Anterior cingulate cortex (tissue), 58 donors: Measurements from ENCODE around the gene SUCLG1.
"Not testable (repeated sequence)": the region's sequence is repeated elsewhere in the genome, so short reads cannot be mapped to it uniquely, and the experiment has no call there.

ENCODE experiments used
- DNase-seq, 58 donors: peaks; one replicate each; lab custom pipeline; 2025; lab: John Stamatoyannopoulos, UW

The SUCLG1 gene

DNA sequence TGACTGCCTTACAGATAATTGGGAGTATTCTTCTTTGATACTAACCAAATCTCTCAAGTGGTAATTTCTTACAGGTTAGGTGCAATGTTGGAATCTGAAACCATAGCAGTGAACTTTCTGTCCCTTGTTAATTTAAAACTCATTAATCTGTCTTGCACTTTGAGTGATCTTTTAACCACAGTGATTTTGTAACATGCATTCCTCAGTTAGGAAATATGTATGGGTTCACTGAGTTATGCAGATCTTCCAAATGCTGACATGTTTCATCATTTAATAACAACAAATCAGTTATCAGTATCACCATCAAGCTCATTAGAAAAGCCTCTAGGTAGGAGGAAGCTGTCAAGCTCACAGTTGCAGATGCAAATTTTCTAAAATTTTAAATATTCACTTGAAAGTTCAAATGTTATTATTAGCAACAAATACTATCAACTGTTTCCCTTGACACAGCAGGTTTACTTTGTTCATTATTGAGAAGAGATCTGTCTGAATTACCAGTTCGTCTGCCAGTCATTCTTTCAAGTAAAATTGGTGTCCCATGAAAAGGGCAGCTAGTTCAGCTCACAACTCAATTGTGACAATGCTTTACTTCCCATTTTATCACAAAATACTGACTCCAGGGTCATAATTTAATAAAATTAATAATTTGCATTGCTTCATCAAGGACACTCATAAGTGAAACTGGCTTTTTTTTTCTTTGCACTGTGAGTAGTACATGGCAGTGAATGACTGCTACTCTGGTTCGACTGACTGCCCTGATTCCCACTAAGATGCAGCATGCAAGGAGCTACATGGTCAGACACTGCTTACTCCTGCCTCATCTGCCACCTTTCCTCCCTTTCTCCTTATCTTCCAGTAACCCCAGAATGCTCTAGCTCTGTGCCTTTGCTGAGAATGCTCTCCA, 31.6 kb downstream of the SUCLG1 start:
- DNase-seq = no peak

- DNase-seq = no peak
Observed at GRCh38 chr2:84425310-84425709, 33.8 kb downstream of the SUCLG1 start.

- DNase-seq = no peak
Observed at GRCh38 chr2:84424152-84424551, 34.9 kb downstream of the SUCLG1 start.

DNA sequence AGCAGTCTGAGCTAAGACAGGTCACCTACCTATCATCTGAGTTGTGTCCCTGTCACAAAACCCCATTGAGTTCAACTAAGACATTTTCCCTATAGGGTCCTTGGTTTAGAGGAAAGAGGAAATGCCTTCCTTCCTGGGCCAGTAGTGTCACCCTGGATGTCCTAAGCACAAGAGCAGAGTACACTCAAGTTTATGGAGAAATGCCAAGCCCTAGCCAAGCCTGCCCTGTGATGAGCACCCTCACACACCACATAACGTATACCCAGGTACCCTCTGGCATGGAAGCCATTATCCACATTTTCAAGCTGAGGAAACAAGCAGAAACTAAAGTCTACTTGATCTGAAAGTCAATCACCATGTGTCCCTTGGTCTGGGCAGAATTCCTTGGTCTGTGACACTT, 37.3 kb downstream of the SUCLG1 start:
- no peak for DNase-seq

GRCh38 chr2:84421197-84421596, 37.9 kb downstream of the SUCLG1 start:
- no peak for DNase-seq

DNA sequence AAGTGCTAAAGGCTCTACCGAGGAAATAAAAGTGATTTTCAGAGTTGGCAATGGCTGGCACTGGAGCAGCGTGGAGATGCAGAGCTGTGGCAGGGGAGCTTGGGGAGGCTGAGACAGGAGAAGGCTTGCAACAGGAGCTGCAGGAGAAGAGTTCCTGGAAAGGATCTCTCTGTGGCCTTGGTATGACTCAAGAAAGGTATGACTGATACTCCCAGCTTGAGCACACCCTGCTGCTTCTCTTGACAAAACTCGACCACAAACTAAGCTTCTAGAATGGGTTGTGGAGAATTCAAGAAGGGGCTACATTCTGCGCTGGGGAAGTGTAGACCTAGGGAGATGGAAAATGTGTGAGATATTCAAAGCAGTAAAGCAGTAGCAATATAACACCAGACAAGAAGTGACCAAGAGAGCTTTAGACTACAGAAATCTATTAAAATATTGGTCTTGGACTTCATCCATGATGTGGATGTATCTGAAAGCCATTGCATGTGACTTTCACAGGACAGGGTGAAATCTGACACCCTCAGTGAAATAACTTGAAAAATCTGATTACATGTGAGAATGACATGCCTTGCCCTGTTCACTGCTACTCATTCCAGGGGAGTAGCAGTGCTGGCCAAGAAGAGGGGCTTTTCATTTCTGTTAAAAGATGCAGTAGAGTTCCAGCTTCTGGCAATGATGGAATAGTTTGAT, 41.5 kb downstream of the SUCLG1 start:
- DNase-seq = no peak

GRCh38 chr2:84409531-84409930, 49.5 kb downstream of the SUCLG1 start:
- DNase-seq = no peak

DNA sequence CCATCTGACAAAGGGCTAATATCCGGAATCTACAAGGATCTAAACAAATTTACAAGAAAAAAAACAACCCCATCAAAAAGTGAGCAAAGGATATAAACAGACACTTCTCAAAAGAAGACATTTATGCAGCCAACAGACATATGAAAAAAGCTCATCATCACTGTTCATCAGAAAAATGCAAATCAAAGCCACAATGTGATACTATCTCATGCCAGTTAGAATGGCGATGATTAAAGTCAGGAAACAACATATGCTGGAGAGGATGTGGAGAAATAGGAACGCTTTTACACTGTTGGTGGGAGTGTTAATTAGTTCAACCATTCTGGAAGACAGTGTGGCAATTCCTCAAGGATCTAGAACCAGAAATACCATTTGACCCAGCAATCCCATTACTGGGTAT, 57.0 kb downstream of the SUCLG1 start:
- not testable (repeated sequence) for DNase-seq

- DNase-seq = not testable (repeated sequence)
Observed at GRCh38 chr2:84399839-84400238, 59.2 kb downstream of the SUCLG1 start.

- DNase-seq = no peak
Observed at GRCh38 chr2:84395820-84396219, 63.3 kb downstream of the SUCLG1 start.

GRCh38 chr2:84394628-84395027, 64.5 kb downstream of the SUCLG1 start:
- no peak for DNase-seq

GRCh38 chr2:84393829-84394228, 65.3 kb downstream of the SUCLG1 start:
- no peak for DNase-seq

DNA sequence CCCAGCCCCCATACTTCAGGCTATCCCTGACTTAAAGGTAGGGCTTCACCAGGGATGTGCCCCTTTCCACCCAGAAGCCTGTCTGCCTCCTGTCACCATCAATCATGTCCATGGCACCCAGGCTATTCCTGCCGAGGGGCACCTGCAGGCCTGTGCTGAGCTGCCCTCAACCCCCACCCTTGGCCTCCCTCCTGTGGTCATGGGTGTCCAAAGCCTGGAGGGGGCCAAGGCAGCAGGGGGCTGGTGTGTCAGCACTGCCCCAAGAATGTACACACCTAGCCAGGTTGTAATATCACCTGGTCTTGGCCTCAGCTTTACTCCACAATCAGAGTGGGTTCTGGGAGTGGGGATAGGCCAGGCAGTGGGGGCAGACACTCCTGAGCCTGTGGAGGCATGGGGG, 69.3 kb downstream of the SUCLG1 start:
- no peak for DNase-seq

DNA sequence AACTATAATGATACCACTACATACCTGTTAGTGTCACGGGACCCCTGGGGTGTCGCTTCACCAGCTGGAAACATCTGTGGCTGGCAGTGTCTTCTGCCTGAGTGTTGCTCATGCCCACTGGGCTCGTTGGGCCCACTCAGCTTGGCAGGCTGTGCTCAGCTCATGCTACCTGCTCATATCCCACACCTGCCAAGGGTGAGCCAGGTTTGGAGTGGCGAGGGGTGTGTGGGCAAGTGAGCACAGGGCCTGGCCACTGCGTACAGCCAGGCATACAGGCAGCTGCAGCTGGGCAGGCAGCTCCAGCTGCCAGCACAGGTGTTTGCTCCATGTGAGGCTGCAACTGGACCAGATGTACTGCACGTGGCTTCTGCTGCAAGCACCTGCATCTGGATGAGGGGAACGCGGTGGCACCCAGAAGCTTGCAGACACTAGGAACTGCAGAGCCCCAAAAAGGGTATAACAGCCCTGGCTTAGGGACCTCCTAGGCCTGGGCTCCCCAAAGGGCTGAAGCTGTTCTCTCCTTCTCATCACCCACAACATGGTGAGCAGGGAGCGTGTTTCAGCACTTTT, 70.1 kb downstream of the SUCLG1 start:
- DNase-seq = no peak

- no peak for DNase-seq
Observed at GRCh38 chr2:84388133-84388532, 70.9 kb downstream of the SUCLG1 start.

DNA sequence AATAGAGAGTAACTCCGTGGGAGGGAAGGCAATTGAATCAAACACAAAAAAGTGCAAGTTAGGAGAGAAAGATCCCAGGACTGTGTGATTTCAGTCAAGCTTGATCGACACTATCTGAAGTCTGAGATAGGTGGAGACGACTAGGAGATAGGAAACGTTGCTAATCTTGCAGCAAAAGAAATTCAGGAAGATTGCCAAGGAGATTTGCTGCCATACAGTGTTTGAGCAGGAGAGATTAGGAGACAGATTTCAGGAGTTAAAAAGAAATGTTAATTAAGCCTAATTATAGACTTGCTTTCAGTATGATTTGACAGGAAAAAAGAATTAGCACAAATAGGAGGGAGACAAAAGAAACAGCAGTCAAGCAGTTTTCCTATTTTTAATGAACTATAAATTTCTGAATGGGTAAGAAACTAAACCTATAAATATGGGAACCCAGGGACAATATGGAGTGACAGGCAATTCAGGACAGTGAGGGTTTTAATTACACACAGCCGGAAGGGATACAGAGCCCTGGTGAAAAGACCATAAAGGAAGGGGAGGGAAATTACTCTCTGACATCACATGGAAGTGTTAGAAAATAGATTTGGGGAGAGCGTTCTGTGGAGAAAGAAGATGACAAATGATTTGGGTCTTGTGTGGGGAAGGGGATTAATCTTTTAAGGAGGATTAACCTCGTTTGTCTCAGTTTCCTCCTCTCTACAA, 72.6 kb downstream of the SUCLG1 start:
- DNase-seq = no peak

DNA sequence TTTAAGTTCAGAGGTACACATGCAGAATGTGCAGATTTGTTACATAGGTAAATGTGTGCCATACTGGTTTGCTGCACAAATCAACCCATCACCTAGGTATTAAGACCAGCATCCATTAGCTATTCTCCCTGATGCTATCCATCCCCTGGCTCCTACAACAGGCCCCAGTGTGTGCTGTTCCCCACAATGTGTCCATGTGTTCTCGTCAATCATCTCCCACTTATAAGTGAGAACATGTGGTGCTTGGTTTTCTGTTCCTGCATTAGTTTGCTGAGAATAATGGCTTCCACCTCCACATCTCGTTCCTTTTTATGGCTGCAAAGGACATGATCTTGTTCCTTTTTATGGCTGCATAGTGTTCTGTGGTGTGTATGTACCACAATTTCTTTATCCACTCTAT, 75.8 kb downstream of the SUCLG1 start:
- no peak for DNase-seq

DNA sequence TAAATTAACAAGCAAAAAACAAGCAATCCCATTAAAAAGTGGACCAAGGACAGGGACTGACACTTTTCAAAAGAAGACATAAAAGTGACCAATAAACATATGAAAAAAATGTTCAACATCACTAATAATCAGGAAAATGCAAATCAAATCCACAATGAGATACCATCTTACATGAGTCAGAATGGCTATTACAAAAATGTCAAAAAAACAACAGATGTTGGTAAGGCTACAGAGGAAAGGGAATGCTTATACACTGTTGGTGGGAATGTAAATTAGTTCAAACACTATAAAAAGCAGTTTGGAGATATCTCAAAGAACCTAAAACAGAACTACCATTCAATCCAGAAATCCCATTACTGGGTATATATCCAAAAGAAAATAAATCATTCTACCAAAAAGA, 78.2 kb downstream of the SUCLG1 start:
- DNase-seq = no peak

DNA sequence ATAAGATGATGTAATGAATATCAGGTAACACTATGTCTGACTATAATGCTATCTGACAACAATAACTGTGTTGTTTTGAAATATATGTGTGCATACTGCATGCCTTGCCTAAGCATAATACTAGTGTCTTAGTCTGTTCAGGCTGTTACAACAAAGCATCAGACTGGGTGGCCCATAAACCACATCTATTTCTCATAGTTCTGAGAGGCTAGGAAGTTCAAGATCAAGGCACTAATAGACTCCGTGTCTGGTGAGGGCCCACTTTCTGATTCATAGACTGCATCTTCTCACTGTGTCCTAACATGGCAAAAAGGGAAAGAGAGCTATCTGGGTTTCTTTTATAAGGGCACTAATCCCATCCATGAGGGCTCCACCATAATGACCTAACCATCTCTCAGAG, 80.1 kb downstream of the SUCLG1 start:
- no peak for DNase-seq

DNA sequence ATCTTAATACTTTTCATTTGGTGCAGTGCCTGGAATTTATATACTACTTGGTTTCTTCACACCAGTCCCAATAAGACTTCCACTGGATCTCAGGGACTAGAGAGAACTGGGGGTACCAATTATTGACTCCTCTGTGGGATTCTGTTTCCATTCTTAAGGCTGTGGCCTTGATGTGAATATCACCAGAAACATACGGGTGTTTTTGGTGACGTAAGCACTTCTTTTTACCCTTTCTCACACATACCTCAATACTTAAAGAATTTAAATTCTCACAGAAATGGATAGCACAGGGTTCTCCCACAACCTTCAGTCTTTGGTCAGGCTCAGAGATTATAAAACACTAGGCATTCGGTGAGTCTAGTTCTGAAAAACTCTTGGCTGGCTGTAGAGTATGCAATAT, 84.1 kb downstream of the SUCLG1 start:
- no peak for DNase-seq

DNA sequence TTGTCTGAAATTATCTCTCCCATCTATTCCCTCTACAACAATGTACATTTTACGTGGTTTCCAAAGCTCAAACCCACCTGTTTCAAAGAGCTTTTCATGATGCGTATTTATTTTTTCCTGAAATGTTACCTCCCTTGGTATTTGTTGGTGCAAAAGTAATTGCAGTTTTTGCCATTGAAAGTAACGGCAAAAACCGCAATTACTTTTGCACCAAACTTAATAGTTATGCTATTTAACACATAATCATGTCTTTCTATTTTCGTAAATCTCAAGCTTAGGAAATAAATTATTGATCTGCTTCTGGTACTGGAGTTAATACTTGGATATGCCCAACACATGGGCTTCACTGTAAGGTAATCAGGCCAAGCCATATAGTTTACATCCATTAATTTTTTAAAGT, 85.2 kb downstream of the SUCLG1 start:
- DNase-seq = no peak
